Choroid plexus epithelial cell (primary cell): ENCODE data around the gene PIK3R3.

Experiments
- DNase-seq: peaks from one replicate; pipeline ENCODE4 v3.0.0-alpha.2; 2010; ENCODE audit warnings: low read depth
- H3K4me3 ChIP-seq: 2 replicates; pipeline ENCODE4 v1.5.1; 2011; ENCODE audit warnings: low read depth, mild to moderate bottlenecking, control low read depth, low read length, moderate library complexity
- CTCF ChIP-seq: conservative IDR thresholded peaks from 2 replicates; pipeline ENCODE4 v1.5.1; 2011; ENCODE audit warnings: low read depth, mild to moderate bottlenecking, control low read depth, inconsistent platforms, low read length, moderate library complexity

The PIK3R3 gene

GRCh38 chr1:46081206-46081605, 51.2 kb downstream of the PIK3R3 start:
- H3K4me3 ChIP-seq: no peak overlapping the region
- TF ChIP-seq CTCF: no peak
- DNase-seq: no peak

- DNase-seq: no peak
- TF ChIP-seq CTCF: no peak
- H3K4me3 ChIP-seq: no peak overlapping the region
These were observed 52.2 kb downstream of the PIK3R3 start for GRCh38 chr1:46080257-46080656.

GRCh38 chr1:46077644-46078043, 54.8 kb downstream of the PIK3R3 start:
- DNase-seq: no peak
- no peak overlapping the region for H3K4me3 ChIP-seq
- no peak for TF ChIP-seq CTCF

GRCh38 chr1:46076343-46076742, 56.1 kb downstream of the PIK3R3 start:
- H3K4me3 ChIP-seq: no peak overlapping the region
- DNase-seq: no peak
- TF ChIP-seq CTCF: no peak

GRCh38 chr1:46072975-46073374, 59.5 kb downstream of the PIK3R3 start:
- H3K4me3 ChIP-seq: no peak overlapping the region
- DNase-seq: no peak
- no peak for TF ChIP-seq CTCF

- H3K4me3 ChIP-seq: no peak overlapping the region
- no peak for DNase-seq
- no peak for TF ChIP-seq CTCF
These were observed 62.1 kb downstream of the PIK3R3 start for GRCh38 chr1:46070164-46070814.

- no peak for DNase-seq
- H3K4me3 ChIP-seq: no peak overlapping the region
- TF ChIP-seq CTCF: no peak
These were observed 63.9 kb downstream of the PIK3R3 start for GRCh38 chr1:46068525-46068924.
